DMS153 treated with DMSO at 0.1 percent for 48 hours (cell line): ENCODE data around the gene DLL4.

Source experiments
- DNase-seq: peaks from one replicate; lab custom pipeline; 2025; ENCODE audit not compliant: unreplicated experiment; lab: John Stamatoyannopoulos, UW

DLL4 gene

DNA sequence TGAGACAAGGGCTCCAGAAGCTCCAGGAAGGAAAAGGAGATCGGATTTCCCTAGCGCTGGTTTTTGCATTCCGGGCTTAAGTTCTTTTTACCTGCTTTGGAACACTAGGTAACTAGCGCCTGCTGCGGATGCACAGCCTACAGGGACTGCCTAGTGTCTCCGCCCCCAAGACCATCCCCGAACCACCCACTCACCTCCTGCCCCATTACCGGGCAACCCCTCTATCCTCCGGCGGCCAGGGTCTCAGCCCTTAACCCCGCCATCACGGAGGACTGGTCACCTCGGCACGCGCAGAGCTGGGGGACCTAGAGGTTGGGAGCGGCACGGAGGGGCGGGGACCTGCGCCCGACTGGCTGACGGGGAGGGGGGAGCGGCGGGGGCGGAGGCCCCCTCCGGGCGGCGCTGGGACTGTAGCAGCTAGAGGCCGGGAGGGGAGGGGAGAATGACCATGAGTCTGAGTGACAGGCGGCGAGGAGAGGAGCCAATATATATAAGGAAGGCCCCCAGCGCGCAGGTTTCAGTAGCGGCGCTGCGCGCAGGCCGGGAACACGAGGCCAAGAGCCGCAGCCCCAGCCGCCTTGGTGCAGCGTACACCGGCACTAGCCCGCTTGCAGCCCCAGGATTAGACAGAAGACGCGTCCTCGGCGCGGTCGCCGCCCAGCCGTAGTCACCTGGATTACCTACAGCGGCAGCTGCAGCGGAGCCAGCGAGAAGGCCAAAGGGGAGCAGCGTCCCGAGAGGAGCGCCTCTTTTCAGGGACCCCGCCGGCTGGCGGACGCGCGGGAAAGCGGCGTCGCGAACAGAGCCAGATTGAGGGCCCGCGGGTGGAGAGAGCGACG, at the start of gene DLL4:
Gene DLL4 (plus strand): TSS at position 520 of the 839 bp plus-strand sequence. CDS start 329 bp downstream, outside the sequence.
- peak; percentile 47 for DNase-seq

DNA sequence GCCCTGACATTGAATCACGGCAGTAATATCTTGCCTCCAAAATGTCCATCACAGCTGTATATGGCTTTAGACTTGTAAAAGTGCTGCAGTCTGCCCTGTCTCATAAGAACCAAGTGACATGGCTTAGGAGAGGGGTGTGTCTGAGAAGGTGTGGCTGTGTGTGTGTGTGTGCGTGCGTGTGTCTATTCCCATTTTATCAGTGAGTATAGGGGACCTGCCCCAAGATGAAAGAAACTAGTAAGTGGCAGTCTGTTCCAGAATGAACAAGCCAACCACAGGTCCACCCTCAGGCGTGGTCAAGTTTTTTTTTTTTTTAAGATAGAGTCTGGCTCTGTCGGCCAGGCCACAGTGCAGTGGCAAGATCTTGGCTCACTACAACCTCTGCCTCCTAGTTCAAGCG, 49.5 kb upstream of the DLL4 start:
- no peak for DNase-seq

DNA sequence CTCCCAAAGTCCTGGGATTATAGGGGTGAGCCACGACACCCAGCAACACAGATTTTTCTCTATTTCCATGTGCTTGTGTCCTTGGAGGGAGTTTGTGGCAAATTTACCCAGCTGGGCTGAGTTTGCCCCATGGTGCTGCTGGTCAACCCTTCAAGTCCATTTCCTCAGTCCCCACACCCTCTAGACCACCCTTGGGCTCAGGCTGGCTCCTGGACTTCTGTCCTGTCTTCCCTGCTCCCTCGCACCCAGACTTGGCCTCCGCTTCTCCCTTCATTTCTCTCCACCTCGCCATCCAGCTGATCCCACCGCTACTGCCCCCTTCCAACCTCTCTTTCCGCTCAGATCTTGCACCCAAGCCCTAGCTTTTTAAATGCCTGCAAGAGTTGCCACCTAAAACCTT, 47.8 kb upstream of the DLL4 start:
- DNase-seq = no peak

DNA sequence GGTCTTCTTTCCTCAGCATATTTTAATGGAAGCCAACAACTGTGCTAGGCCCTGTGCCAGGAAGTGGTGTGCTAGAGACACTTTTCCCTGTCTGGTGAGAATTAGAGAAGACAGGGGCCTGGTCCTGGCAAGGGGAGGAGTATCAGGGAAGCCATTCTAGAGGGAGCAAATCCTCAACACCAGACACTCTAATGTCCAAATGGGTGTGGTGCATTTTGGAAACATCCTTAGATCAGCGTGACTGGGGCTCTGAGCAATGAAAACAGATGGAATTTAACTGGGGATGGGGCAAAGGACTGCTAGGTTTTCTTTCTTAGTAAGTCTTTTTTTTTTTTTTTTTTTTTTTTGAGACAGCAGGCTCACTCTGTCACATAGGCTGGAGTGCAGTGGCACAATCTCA, 42.6 kb upstream of the DLL4 start:
- no peak for DNase-seq

DNA sequence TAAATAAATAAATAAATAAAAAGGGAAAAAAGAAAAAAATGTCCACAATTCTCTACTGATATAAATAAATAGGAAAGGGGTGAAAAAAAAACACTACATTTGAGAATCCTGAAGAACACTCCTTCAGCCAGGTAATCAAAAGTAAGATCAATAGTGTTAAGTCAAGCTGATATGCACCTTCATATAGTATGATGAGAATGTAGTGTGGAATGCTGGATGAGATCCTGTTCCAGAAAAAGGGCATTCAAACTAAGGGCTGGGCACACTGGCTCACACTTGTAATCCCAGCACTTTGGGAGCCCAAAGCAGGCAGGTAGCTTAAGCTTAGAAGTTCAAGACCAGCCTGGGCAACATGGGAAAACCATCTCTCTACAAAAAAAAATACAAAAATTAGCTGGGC, 40.0 kb upstream of the DLL4 start:
- DNase-seq = no peak

DNA sequence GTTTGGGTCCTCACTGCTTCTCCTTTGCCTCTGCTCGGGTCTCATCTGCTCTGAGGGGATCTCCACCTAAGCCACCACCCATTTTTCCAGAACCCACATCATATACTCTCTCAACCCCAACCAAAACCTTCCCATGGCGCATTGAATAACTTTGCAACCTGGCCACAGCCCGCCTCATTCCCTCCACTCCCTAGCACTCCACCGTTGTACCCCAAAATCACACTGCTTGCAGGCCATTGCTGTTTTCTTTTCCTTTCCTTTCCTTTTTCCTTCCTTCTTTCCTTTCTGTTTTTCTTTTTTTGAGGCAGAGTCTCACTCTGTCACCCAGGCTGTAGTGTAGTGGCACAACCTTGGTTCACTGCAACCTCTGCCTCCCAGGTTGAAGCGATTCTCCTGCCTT, 38.0 kb upstream of the DLL4 start:
- no peak for DNase-seq

DNA sequence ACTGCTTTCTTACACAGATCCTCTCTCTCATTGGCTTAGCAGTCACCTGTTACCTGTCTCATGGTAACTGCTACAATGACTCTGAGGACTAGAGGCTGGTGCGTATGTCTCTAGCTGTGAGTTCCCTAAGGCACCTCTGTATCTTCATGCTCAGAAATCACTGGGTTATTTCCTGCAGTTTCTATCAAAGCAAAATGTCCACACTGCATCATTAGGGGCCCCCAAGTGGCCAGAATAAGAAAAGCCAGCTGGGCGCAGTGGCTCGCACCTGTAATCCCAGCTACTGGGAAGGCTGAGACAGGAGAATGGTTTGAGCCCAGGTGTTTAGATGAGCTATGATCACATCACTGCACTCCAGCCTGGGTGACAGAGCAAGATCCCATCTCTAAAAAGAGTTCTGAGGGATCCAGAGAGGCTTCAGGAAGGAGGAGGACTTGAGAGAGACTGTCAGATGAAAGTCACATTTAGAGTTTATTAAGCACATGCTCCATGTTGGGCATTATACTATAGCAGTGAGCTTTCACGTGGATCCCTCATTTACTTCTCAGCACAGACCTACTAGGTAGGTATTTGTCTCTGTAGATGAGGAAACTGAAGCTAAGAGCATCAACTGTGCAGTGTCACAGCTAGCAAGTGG, 37.2 kb upstream of the DLL4 start:
- no peak for DNase-seq

DNA sequence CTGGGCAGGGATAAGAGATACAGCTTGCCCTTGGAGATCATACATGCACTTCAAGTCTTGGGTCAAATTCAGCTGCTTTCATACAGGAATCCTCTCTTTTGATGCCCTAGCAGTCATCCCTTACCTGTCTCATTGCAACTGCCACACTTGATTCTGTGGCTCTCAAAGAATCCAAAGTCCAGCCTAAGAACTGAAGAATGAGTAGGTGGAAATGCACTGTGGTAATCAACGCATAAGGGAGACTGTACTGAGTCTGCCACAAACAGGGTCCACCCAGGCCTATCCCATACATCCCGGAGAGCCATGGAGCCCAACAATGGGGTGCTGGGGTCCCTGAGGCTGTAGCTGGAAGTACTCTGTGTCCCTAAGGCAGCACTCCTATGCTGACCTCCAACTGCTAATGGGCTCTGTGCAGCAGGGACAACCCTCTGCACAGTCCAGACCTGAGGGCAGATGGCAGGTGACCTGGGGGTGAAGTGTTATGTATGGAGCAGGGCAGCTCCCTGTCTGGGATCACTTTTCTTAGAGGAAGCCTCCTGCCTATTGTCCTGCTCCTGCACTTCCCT, 36.6 kb upstream of the DLL4 start:
- DNase-seq = no peak

DNA sequence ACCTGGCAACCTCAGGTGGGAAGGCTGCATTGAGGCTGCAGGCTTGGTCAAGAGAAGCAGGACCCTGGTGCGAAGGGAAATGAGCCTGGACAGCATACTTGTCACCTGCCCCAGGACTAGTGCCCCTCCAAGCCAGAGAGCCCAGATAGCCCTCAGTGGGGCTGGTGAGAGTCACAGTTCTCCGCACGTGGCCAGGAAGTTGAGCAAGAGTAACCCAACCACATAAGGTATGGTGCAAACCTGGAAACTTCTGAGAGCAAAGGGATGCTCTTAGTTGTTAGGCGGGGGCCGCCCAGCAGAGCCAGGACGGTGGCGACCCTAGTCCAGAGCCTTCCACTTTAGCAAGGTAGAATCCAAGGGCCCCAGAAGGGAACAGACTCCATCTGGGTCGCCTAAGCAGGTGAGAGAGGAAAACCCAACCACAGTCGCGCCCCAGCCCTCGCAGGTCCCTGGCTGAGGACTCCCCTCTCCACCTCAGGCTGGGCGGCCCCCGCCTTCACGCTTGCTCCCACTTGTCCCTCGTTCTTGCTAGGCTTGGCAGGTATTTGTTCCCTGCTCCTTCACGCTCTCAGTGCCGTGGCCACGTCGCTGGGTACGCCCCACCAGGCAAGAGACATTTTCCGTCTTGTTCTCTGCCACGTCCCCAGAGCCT, 36.0 kb upstream of the DLL4 start:
- DNase-seq = no peak

DNA sequence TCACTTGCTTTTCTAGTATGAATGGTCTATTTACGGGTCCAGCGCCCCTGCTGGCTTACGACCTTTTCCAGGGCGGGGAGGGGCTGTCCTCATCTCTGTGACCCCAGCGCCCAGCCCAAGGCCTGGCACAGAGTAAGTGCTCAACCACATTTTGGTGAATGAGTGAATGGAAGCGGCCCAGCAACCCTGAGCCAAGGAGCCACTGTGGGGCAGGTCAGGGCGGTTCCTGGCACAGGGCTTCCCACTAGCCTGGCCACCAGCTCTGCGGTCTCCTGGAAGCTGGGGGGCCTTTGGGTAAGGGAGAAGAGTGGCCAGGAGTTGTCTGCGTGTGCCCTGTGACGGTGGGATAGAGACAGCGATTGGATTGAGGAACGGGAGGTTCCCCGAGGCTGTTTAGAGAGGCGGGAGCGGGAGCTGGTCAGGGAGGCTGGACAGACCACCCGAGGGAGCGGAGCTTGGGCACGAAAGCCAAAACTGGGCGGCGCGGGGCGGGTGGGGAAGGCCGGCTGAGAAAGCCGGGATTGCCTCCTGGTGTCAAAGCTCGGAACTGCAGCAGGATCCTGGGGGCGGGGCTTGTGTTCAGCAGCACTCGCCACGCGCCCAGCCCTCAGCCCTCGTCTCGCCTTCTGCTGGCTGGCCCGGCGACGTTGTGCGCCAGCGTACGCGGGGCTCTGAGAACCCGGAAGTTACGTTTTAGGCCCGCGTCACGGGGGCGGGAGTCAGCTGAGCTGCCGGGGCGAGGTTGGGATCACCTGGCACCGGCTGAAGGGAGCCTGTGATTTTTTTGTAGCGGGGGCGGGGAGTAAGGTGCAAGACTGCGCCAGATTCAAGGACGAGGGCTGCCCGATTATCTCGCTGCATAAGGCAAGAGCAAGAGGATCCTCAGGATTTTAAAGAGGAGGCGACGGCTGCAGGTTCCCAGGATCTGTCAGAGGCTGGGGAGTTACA, 35.1 kb upstream of the DLL4 start, which contains the start of gene VPS18:
Gene VPS18 (plus strand): TSS at position 718 of the 948 bp plus-strand sequence. CDS start 319 bp downstream, outside the sequence.
- peak; percentile 72 for DNase-seq

DNA sequence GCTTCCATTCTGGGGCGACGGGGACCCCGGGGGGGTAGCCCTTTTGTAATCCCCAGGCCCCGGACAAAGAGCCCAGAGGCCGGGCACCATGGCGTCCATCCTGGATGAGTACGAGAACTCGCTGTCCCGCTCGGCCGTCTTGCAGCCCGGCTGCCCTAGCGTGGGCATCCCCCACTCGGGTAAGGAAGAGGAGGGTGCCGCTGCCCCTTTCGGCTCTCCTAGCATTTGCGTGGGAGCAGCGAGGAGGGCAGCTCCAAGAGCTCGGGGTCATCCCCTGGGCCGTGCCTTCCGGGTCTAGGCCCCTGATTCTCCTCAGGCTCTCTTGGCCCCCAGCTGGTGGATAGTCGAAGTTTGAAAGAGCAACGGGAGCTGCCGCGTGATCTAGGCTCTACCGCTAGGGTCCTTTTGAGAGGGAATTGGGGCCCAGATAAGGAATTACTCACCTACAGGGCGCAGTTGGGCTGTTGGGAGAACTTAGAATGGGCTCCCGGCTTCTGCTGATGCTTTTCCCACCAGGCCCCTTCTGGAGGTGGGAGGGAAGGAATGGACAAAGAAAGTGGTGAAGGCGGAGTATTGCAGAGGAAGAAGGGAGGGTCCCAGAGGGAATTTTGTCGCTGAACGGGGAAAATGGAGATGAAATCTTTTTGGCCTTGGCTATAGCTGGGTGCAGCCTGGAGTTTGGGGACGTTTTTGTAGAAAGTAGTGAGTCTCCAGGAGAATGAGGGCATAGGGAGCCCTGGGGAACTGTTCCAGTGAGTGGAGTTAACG, 34.3 kb upstream of the DLL4 start:
- no peak for DNase-seq

DNA sequence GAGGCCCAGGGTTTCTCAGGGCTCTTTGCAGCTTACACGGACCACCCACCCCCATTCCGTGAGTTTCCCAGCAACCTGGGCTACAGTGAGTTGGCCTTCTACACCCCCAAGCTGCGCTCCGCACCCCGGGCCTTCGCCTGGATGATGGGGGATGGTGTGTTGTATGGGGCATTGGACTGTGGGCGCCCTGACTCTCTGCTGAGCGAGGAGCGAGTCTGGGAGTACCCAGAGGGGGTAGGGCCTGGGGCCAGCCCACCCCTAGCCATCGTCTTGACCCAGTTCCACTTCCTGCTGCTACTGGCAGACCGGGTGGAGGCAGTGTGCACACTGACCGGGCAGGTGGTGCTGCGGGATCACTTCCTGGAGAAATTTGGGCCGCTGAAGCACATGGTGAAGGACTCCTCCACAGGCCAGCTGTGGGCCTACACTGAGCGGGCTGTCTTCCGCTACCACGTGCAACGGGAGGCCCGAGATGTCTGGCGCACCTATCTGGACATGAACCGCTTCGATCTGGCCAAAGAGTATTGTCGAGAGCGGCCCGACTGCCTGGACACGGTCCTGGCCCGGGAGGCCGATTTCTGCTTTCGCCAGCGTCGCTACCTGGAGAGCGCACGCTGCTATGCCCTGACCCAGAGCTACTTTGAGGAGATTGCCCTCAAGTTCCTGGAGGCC, 29.5 kb upstream of the DLL4 start:
- no peak for DNase-seq

DNA sequence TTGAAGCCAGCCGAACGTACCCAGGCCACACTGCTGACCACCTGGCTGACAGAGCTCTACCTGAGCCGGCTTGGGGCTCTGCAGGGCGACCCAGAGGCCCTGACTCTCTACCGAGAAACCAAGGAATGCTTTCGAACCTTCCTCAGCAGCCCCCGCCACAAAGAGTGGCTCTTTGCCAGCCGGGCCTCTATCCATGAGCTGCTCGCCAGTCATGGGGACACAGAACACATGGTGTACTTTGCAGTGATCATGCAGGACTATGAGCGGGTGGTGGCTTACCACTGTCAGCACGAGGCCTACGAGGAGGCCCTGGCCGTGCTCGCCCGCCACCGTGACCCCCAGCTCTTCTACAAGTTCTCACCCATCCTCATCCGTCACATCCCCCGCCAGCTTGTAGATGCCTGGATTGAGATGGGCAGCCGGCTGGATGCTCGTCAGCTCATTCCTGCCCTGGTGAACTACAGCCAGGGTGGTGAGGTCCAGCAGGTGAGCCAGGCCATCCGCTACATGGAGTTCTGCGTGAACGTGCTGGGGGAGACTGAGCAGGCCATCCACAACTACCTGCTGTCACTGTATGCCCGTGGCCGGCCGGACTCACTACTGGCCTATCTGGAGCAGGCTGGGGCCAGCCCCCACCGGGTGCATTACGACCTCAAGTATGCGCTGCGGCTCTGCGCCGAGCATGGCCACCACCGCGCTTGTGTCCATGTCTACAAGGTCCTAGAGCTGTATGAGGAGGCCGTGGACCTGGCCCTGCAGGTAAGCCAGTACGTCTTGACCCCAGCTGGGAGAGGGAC, 28.7 kb upstream of the DLL4 start:
- no peak for DNase-seq

DNA sequence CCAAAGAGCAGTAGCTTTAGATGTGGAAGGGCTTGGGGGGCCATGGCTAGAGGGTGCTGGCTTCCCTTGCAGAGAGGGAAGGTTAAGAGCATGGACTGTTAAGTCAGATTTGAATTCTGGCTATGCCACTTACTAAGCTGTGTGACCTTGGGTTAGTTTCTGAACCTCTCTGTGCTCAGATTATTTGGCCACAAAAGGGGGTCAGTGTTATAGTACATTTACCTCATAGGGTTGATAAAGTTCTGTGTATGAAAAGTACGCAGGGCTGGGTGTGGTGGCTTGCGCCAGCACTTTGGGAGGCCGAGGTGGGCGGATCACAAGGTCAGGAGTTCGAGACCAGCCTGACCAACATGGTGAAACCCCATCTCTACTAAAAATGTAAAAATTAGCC, 28.1 kb upstream of the DLL4 start:
- DNase-seq = no peak

DNA sequence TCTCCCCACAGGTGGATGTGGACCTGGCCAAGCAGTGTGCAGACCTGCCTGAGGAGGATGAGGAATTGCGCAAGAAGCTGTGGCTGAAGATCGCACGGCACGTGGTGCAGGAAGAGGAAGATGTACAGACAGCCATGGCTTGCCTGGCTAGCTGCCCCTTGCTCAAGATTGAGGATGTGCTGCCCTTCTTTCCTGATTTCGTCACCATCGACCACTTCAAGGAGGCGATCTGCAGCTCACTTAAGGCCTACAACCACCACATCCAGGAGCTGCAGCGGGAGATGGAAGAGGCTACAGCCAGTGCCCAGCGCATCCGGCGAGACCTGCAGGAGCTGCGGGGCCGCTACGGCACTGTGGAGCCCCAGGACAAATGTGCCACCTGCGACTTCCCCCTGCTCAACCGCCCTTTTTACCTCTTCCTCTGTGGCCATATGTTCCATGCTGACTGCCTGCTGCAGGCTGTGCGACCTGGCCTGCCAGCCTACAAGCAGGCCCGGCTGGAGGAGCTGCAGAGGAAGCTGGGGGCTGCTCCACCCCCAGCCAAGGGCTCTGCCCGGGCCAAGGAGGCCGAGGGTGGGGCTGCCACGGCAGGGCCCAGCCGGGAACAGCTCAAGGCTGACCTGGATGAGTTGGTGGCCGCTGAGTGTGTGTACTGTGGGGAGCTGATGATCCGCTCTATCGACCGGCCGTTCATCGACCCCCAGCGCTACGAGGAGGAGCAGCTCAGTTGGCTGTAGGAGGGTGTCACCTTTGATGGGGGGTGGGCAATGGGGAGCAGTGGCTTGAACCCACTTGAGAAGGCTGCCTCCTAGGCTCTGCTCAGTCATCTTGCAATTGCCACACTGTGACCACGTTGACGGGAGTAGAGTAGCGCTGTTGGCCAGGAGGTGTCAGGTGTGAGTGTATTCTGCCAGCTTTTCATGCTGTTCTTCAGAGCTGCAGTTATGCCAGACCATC, 26.3 kb upstream of the DLL4 start:
- DNase-seq = no peak

DNA sequence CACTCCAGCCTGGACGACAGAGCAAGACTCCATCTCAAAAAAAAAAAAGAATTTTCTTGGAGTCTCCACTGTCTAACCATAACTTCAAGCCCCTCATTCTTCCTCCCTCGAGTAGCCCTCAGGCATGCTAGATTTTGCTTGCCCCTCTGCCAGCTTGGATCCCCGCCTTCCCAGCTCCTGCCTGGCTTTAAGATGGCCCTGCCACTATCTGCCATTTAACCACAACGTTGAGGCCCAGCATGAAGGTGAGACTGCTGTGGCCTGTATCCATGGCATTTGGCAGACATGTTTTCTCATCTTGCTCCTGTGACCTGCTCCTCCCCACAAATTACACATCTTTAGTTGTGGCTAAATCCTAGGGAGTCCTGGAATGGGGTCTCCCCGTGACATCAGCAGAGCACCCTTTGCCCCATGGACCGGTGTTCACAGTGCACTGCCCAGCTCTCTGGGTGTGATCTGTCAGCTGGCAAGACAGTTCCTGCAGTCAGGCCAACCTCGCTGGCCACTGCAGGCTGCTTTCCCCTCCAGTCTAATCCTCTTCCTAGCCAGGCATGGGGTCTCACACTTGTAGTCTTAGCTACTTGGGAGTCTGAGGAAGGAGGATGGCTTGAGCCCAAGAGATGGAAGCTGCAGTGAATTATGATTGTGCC, 24.5 kb upstream of the DLL4 start:
- DNase-seq = no peak
